NCI-H2196 (cell line): ENCODE data around the gene CYSRT1.

ENCODE experiments used
- DNase-seq: peaks from one replicate; lab custom pipeline; 2025; ENCODE audit not compliant: unreplicated experiment; lab: John Stamatoyannopoulos, UW

The CYSRT1 gene

GRCh38 chr9:137190315-137190856 lies 34.6 kb upstream of the CYSRT1 start:
- DNase-seq, result no peak

GRCh38 chr9:137191245-137191644 lies 33.7 kb upstream of the CYSRT1 start:
- DNase-seq, result no peak

GRCh38 chr9:137191691-137192447 lies 33.1 kb upstream of the CYSRT1 start:
- no peak for DNase-seq

GRCh38 chr9:137192448-137192780 lies 32.6 kb upstream of the CYSRT1 start:
- no peak for DNase-seq

- no peak for DNase-seq
Observed at GRCh38 chr9:137192859-137193258, 32.1 kb upstream of the CYSRT1 start.

- no peak for DNase-seq
Observed at GRCh38 chr9:137193771-137194170, 31.2 kb upstream of the CYSRT1 start.

- DNase-seq, result peak; percentile 58
Observed at GRCh38 chr9:137194388-137194787, 30.6 kb upstream of the CYSRT1 start.

- DNase-seq, result peak; percentile 66
Observed at GRCh38 chr9:137194909-137195308, 30.1 kb upstream of the CYSRT1 start.

GRCh38 chr9:137195525-137196220 lies 29.3 kb upstream of the CYSRT1 start:
- DNase-seq, result peak; percentile 94

- no peak for DNase-seq
Observed at GRCh38 chr9:137198051-137198901, 26.7 kb upstream of the CYSRT1 start.

GRCh38 chr9:137198902-137199283 lies 26.1 kb upstream of the CYSRT1 start:
- no peak for DNase-seq

- DNase-seq, result no peak
Observed at GRCh38 chr9:137199411-137200121, 25.4 kb upstream of the CYSRT1 start.

GRCh38 chr9:137200311-137201204 lies 24.4 kb upstream of the CYSRT1 start, which contains the start of gene TPRN:
TPRN (minus strand) TSS chr9:137200741; CDS start chr9:137200711, 30 bp downstream.
- DNase-seq, result peak; percentile 99

- DNase-seq, result no peak
Observed at GRCh38 chr9:137201205-137201868, 23.6 kb upstream of the CYSRT1 start.

- DNase-seq, result no peak
Observed at GRCh38 chr9:137202966-137203365, 22.0 kb upstream of the CYSRT1 start.

GRCh38 chr9:137204731-137205125 lies 20.2 kb upstream of the CYSRT1 start:
- no peak for DNase-seq

- DNase-seq, result peak; percentile 91
Observed at GRCh38 chr9:137205126-137206069, 19.6 kb upstream of the CYSRT1 start, which contains the start of the genes NDOR1 and TMEM203. NDOR1 (plus strand) TSS chr9:137205700; CDS start chr9:137205778, 78 bp downstream. TMEM203 (minus strand) TSS chr9:137205648; CDS start chr9:137205414, 234 bp downstream.

GRCh38 chr9:137206602-137207001 lies 18.4 kb upstream of the CYSRT1 start:
- DNase-seq, result no peak
